Tibial artery (tissue), 4 donors: ENCODE results near the gene NEMP1.

ENCODE experiments used
- DNase-seq, 2 donors: peaks; one replicate each; pipeline ENCODE4 v3.0.0-alpha.2; 2019
- H3K27ac ChIP-seq, 2 donors: fragments of 200-600 bp; sonication (generic) in 1 of 2; 1 replicate in 1 of 2; 2 replicates in 1 of 2; pipeline ENCODE4 v1.5.1; 2018 to 2019; ENCODE audit warnings: mild to moderate bottlenecking in 1 of 2
- H3K27me3 ChIP-seq, 2 donors: fragments of 200-600 bp; sonication (generic) in 1 of 2; one replicate each; pipeline versions ENCODE4 v1.5.1 to v1.6.0; 2016 to 2019
- H3K36me3 ChIP-seq, 3 donors: fragments of 200-600 bp; sonication (generic) in 2 of 3; one replicate each; pipeline ENCODE4 v1.5.1; 2016 to 2019; ENCODE audit warnings: mild to moderate bottlenecking in 2 of 3
- H3K4me1 ChIP-seq, 4 donors: fragments of 200-600 bp; sonication (generic) in 2 of 4; 1 replicate in 3 of 4; 2 replicates in 1 of 4; pipeline ENCODE4 v1.5.1; 2016 to 2019
- H3K4me3 ChIP-seq, 2 donors: fragments of 200-600 bp; sonication (generic) in 1 of 2; 1 replicate in 1 of 2; 2 replicates in 1 of 2; pipeline ENCODE4 v1.5.1; 2018 to 2019; ENCODE audit warnings: mild to moderate bottlenecking in 2 of 2
- H3K9me3 ChIP-seq, 3 donors: fragments of 200-600 bp; sonication (generic) in 1 of 3; one replicate each; pipeline ENCODE4 v1.5.1; 2016 to 2019
- intact Hi-C: fragments of 100-400 bp; cut with DNase I; formaldehyde crosslinking; loops from one replicate; pipeline ENCODE4 v1.15.0; 2023; ENCODE audit warnings: low total_unique reads
- TF ChIP-seq, protein P1 (sequence below), 2 experiments: fragments of 200-600 bp in 1 of 2; fragments of 450-650 bp in 1 of 2; IDR thresholded peaks; one replicate each; pipeline ENCODE4 v1.5.1; 2017 to 2019; ENCODE audit warnings: antibody characterized with exemption in 2 of 2, mild to moderate bottlenecking in 1 of 2, moderate library complexity in 1 of 2

The NEMP1 gene

DNA sequence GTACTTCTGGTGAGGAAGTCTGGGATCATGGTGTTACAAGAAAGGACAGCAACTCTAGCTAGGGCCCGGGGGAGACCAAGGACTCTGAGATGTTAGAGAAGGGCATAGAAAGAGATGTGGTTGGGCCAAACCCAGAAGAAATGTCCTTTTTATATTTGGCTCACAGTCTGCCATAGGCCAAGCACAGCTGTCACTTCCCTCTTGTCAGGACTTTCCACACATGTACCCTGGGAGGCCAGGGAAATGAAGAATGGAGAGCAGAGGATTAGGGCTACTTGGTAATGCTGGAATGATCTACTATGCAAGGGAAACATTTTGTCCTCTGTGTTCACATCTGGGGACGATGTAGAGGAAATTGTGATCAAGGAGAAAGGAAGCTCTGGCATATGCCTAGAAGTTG lies 37.8 kb downstream of the NEMP1 start:
- no peak overlapping the region for H3K27ac ChIP-seq
- intact Hi-C loops = no loop called here
- DNase-seq = no peak
- TF ChIP-seq, protein P1, sequence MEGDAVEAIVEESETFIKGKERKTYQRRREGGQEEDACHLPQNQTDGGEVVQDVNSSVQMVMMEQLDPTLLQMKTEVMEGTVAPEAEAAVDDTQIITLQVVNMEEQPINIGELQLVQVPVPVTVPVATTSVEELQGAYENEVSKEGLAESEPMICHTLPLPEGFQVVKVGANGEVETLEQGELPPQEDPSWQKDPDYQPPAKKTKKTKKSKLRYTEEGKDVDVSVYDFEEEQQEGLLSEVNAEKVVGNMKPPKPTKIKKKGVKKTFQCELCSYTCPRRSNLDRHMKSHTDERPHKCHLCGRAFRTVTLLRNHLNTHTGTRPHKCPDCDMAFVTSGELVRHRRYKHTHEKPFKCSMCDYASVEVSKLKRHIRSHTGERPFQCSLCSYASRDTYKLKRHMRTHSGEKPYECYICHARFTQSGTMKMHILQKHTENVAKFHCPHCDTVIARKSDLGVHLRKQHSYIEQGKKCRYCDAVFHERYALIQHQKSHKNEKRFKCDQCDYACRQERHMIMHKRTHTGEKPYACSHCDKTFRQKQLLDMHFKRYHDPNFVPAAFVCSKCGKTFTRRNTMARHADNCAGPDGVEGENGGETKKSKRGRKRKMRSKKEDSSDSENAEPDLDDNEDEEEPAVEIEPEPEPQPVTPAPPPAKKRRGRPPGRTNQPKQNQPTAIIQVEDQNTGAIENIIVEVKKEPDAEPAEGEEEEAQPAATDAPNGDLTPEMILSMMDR (IDR thresholded peaks at IDR 0.05) = no peak
- H3K9me3 ChIP-seq = no peaks in the 10 kb centered on the region
- H3K36me3 ChIP-seq = no peaks in the 10 kb centered on the region
- H3K4me1 ChIP-seq = no peaks in the 10 kb centered on the region
- peaks cover 0 to 5% of the 10 kb centered on the region in 2 donors for H3K27me3 ChIP-seq
- H3K4me3 ChIP-seq = no peak overlapping the region

DNA sequence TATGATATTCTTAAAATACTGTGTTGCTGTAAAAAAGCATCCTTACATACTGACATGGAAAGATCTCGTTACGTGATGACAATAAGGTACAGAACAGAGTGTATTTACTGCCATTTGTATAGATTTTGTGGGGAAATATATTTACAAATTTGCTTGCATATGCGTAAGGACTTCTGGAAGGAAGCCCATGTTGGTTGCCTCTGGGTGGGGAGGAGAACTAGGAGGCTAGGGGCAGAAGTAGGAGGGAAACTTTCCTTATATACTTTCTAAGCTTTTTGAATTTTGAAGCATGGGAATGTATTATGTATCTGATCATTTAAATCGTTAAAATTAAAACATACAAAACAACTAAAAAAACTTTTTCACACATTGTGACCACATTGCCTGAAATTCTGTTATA lies 38.4 kb downstream of the NEMP1 start:
- no peak overlapping the region for H3K4me3 ChIP-seq
- H3K27me3 ChIP-seq = peaks cover 0 to 2% of the 10 kb centered on the region in 2 donors
- TF ChIP-seq, protein P1 (IDR thresholded peaks at IDR 0.05) = no peak
- no peaks in the 10 kb centered on the region for H3K4me1 ChIP-seq
- intact Hi-C loops = no loop called here
- no peak overlapping the region for H3K27ac ChIP-seq
- no peaks in the 10 kb centered on the region for H3K9me3 ChIP-seq
- no peaks in the 10 kb centered on the region for H3K36me3 ChIP-seq
- DNase-seq = no peak

DNA sequence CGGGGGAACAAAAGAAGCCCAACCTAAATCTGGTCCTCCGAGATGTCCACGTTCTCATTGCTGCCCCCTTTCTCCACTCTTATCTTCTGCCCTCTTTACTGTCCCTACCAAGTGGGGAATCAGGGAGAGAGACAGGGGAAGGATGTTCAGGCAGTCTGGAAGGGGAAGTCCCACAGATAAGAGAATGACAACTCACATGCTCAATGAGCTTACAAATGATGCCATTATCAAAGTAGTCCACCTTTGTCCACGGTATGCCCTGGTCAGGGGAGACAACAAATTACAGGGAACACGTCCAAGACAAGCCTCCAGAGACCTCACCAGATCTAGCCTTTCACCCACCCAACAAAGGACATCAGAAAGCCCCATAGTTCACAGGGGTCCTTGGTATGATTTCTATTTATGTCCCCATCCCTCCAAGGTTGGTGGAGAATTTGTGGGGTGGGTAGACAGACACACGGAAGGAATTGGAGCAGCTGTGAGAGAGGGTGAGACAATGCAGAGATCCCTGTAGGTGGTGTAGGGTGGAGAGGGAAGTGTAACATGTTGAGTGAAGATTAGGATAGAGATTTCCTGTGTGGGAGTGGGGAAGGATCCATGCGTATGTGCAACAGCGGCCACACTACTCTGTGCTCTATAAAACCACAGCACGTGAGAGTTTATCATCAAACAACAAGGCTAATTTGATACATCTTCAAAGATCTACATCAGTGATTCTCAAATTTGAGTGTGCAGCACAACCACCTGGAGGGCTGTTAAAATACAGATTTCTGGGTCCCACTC lies 39.4 kb downstream of the NEMP1 start:
- Histone ChIP-seq H3K9me3 (no peaks in the 10 kb centered on the region), H3K27ac (no peak overlapping the region), H3K27me3 (no peaks in the 10 kb centered on the region), H3K36me3 (no peaks in the 10 kb centered on the region), H3K4me3 (no peak overlapping the region), H3K4me1 (no peaks in the 10 kb centered on the region)
- intact Hi-C loops = no loop called here
- TF ChIP-seq, protein P1 (IDR thresholded peaks at IDR 0.05) = no peak
- no peak for DNase-seq

DNA sequence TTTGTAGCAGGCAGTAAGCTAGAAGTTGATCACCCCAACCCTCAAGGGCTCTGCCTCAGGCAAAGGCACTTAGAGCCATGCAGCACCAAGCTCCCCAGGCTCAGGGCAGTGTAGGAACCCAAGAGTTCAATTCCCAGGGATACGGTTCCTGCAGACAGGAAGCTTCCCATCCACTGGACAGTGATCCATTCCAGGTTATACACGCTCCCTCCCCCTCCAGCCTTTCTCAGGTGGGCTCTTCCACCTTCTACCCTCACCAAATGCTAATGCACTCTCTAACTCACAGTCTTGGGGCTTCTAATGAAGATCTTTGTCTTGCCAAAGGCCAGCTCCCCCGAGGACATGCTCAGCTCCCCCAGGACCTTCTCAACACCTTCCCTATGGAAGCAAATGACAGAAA lies 41.3 kb downstream of the NEMP1 start:
- Histone ChIP-seq H3K4me3 (no peak overlapping the region), H3K4me1 (no peaks in the 10 kb centered on the region), H3K9me3 (no peaks in the 10 kb centered on the region), H3K27me3 (no peaks in the 10 kb centered on the region), H3K36me3 (no peaks in the 10 kb centered on the region), H3K27ac (no peak overlapping the region)
- TF ChIP-seq, protein P1 (IDR thresholded peaks at IDR 0.05) = no peak
- intact Hi-C loops = no loop called here
- no peak for DNase-seq

DNA sequence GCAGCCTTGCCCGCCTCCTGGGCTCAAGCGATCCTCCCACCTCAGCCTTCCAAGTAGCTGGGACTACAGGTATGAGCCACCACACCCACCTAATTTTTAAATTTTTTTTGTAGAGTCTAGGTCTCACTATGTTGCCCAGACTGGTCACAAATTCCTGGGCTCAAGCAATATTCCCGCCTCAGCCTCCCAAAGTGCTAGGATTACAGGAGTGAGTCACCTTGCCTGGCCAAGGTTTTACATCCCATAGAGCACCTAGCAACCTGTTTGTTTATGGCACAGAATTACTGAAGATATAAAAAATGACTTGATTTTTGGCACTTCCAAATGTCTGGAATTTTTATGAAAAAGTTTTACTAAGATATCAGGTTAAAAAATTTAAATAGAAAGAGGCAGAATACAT lies 45.2 kb downstream of the NEMP1 start:
- intact Hi-C loops = no loop called here
- TF ChIP-seq, protein P1 (IDR thresholded peaks at IDR 0.05) = no peak
- Histone ChIP-seq H3K4me3 (no peak overlapping the region), H3K4me1 (no peaks in the 10 kb centered on the region), H3K27ac (no peak overlapping the region), H3K9me3 (no peaks in the 10 kb centered on the region), H3K27me3 (peaks cover 0 to 11% of the 10 kb centered on the region in 2 donors), H3K36me3 (no peaks in the 10 kb centered on the region)
- no peak for DNase-seq
